Activated T-helper 1 cell treated with anti-CD3 and anti-CD28 coated beads, Interleukin-12 subunit alpha, Interleukin-12 subunit beta, Interleukin-2, Interleukin-4 antibody, amounts not matched to agents 30 ng/mL and 10 ng/mL and 1 ng/mL, durations not matched to agents 14 hours and 24 hours and 36 hours (primary cell): Measurements from ENCODE around the gene MMGT1. TPM values are rescaled to one million over a fixed set of nuclear protein-coding genes. Genes with fewer than 3 reads are reported as not detected.
"Not testable (repeated sequence)": the region's sequence is repeated elsewhere in the genome, so short reads cannot be mapped to it uniquely, and the experiment has no call there.

Source experiments
- DNase-seq: peaks from one replicate; pipeline ENCODE4 v3.0.0; 2021; ENCODE audit warnings: low spot score
- H3K27ac Mint-ChIP-seq: one replicate; pipeline ENCODE4 v1.8.0; 2021; ENCODE audit warnings: mild to moderate bottlenecking, mixed read lengths
- H3K27me3 Mint-ChIP-seq: one replicate; pipeline ENCODE4 v1.8.0; 2022; ENCODE audit warnings: mild to moderate bottlenecking, moderate library complexity, mixed read lengths; ENCODE audit not compliant: insufficient read depth
- H3K36me3 Mint-ChIP-seq: one replicate; pipeline ENCODE4 v1.8.0; 2021; ENCODE audit warnings: low read depth, mixed read lengths
- H3K4me1 Mint-ChIP-seq: one replicate; pipeline ENCODE4 v1.8.0; 2021; ENCODE audit warnings: low read depth, mixed read lengths
- H3K4me3 Mint-ChIP-seq: one replicate; pipeline ENCODE4 v1.8.0; 2021; ENCODE audit warnings: mild to moderate bottlenecking, moderate library complexity, mixed read lengths
- H3K9me3 Mint-ChIP-seq: one replicate; pipeline ENCODE4 v1.8.0; 2021; ENCODE audit warnings: mixed read lengths
- intact Hi-C: fragments of 100-400 bp; cut with micrococcal nuclease; formaldehyde crosslinking; loops from one replicate; pipeline ENCODE4 v1.15.1; 2024
- total RNA-seq: library from RNA; stranded (reverse); gene quantifications from 2 replicates; pipeline ENCODE4 v1.2.3, GENCODE V29; 2022

MMGT1 gene
- total RNA-seq, 1 donor from 2014 or later = 25.2 TPM

- no peak overlapping the region for H3K4me3 Mint-ChIP-seq
- no peak for DNase-seq
- intact Hi-C loops = no loop called here
Measured at GRCh38 chrX:135981668-135982067, 7.9 kb upstream of the MMGT1 start.

GRCh38 chrX:135981010-135981409 is 7.2 kb upstream of the MMGT1 start:
- H3K4me1 Mint-ChIP-seq = peaks cover 41% of the 10 kb centered on the region
- H3K4me3 Mint-ChIP-seq = no peak overlapping the region
- no peaks in the 10 kb centered on the region for H3K27me3 Mint-ChIP-seq
- H3K9me3 Mint-ChIP-seq = no peaks in the 10 kb centered on the region
- no peak overlapping the region for H3K27ac Mint-ChIP-seq
- intact Hi-C loops = no loop called here
- no peak for DNase-seq
- no peaks in the 10 kb centered on the region for H3K36me3 Mint-ChIP-seq

More at GRCh38 chrX:135981668-135982067, 7.9 kb upstream of the MMGT1 start:
- H3K9me3 Mint-ChIP-seq = no peaks in the 10 kb centered on the region
- peaks cover 42% of the 10 kb centered on the region for H3K4me1 Mint-ChIP-seq
- H3K27ac Mint-ChIP-seq = no peak overlapping the region
- H3K36me3 Mint-ChIP-seq = no peaks in the 10 kb centered on the region
- no peaks in the 10 kb centered on the region for H3K27me3 Mint-ChIP-seq

DNA sequence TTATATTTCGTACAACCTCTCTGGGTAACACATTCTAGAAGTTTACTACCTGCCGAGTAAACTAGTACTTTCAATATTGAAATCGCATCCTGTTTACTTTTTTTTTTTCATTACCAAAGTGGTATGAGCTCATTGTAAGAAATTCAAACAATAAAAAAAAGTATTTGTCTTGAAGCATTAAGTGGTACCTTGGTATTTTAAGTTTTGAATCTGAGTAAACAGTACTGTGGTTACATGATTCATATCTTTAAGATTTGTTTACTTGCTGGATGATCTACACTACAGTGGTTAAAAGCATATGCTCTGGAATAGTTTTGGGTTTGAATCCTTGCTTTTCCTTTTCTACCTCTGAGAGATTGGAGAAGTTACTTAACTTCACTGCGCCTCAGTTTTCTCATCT is 3.8 kb upstream of the MMGT1 start:
- Mint-ChIP-seq H3K27ac (peak overlapping the region; percentile 34), H3K4me3 (no peak overlapping the region), H3K27me3 (peaks cover 2% of the 10 kb centered on the region), H3K36me3 (no peaks in the 10 kb centered on the region), H3K9me3 (no peaks in the 10 kb centered on the region), H3K4me1 (peaks cover 31% of the 10 kb centered on the region)
- no peak for DNase-seq
- intact Hi-C loops = no loop called here

DNA sequence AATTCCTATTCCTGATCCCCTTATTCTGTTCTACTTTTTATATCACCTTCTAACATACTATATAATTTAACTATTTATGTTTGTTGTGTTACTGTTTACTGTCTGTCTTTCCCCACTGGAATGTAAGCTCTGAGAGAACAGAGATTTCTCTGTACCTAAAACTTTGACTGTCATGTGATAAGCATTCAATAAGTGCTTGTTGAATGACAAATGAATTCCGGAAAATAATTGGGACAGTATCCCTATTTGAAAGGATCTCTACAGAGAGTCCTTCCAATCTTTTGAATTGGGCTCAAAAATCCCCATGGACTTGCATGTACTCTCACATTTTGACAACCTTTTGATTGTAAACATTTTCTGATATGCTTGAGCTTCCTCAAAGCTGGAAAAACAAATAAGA is 1.6 kb upstream of the MMGT1 start:
- H3K27ac Mint-ChIP-seq = no peak overlapping the region
- intact Hi-C loops = no loop called here
- no peaks in the 10 kb centered on the region for H3K9me3 Mint-ChIP-seq
- no peak for DNase-seq
- H3K4me1 Mint-ChIP-seq = peaks cover 40% of the 10 kb centered on the region
- H3K4me3 Mint-ChIP-seq = no peak overlapping the region
- no peaks in the 10 kb centered on the region for H3K36me3 Mint-ChIP-seq
- peaks cover 2% of the 10 kb centered on the region for H3K27me3 Mint-ChIP-seq

DNA sequence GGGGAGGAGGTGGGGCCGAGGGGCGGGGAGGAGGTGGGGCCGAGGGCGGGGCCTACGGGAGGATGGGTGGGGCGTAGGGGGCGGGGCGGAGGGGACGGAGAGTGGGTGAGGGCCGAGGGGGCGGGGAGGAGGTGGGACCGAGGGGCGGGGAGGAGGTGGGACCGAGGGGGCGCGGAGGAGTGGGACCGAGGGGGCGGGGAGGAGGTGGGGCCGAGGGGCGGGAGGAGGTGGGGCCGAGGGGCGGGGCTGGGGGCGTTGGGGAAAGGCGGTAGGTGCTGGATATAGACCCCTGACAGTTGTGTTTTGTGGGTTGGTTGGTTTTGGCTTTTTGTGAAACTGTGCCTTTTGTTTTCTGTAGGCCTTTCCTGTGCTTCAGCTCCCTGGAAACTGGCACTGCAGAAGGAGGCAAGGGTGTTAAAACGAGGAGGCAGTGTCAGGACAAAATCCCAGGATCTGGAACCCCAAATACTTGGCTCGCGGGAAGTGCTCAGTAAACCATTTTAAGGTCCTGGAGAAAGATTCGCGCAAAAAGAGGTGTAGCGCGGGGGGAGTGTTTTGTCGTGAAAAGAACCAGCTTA is 580 bp upstream of the MMGT1 start:
- peak overlapping the region; percentile 3 for H3K27ac Mint-ChIP-seq
- H3K4me3 Mint-ChIP-seq = peak overlapping the region; percentile 69
- intact Hi-C loops = loop anchor here (1.0 to 5.0 kb wide), 5 partner anchors 11 to 1802 kb away; partner anchors contain the start of genes SLC9A6 and SMIM10L2A
- DNase-seq = peak; percentile 19
- no peaks in the 10 kb centered on the region for H3K9me3 Mint-ChIP-seq
- no peaks in the 10 kb centered on the region for H3K36me3 Mint-ChIP-seq
- peaks cover 40% of the 10 kb centered on the region for H3K4me1 Mint-ChIP-seq
- H3K27me3 Mint-ChIP-seq = peaks cover 2% of the 10 kb centered on the region

- Mint-ChIP-seq H3K36me3 (no peaks in the 10 kb centered on the region), H3K9me3 (no peaks in the 10 kb centered on the region), H3K27ac (peak overlapping the region; percentile 91), H3K27me3 (peaks cover 2% of the 10 kb centered on the region), H3K4me1 (peaks cover 39% of the 10 kb centered on the region), H3K4me3 (peak overlapping the region; percentile 90)
- no peak for DNase-seq
- intact Hi-C loops = loop anchor here (1.0 to 5.0 kb wide), 5 partner anchors 278 to 1801 kb away; partner anchors contain the start of genes HTATSF1, MAP7D3 and SMIM10L2A
Measured at GRCh38 chrX:135973025-135973547, 702 bp downstream of the MMGT1 start.

GRCh38 chrX:135951291-135951690 is 22.5 kb downstream of the MMGT1 start:
- intact Hi-C loops = no loop called here
- no peaks in the 10 kb centered on the region for H3K4me1 Mint-ChIP-seq
- no peak overlapping the region for H3K4me3 Mint-ChIP-seq
- DNase-seq = no peak
- H3K36me3 Mint-ChIP-seq = no peaks in the 10 kb centered on the region
- H3K9me3 Mint-ChIP-seq = no peaks in the 10 kb centered on the region
- no peaks in the 10 kb centered on the region for H3K27me3 Mint-ChIP-seq
- H3K27ac Mint-ChIP-seq = no peak overlapping the region

GRCh38 chrX:135944486-135944885 is 29.3 kb downstream of the MMGT1 start:
- intact Hi-C loops = no loop called here
- H3K27ac Mint-ChIP-seq = no peak overlapping the region
- no peaks in the 10 kb centered on the region for H3K4me1 Mint-ChIP-seq
- H3K4me3 Mint-ChIP-seq = no peak overlapping the region
- no peak for DNase-seq
- H3K9me3 Mint-ChIP-seq = no peaks in the 10 kb centered on the region
- no peaks in the 10 kb centered on the region for H3K27me3 Mint-ChIP-seq
- peaks cover 2% of the 10 kb centered on the region for H3K36me3 Mint-ChIP-seq

DNA sequence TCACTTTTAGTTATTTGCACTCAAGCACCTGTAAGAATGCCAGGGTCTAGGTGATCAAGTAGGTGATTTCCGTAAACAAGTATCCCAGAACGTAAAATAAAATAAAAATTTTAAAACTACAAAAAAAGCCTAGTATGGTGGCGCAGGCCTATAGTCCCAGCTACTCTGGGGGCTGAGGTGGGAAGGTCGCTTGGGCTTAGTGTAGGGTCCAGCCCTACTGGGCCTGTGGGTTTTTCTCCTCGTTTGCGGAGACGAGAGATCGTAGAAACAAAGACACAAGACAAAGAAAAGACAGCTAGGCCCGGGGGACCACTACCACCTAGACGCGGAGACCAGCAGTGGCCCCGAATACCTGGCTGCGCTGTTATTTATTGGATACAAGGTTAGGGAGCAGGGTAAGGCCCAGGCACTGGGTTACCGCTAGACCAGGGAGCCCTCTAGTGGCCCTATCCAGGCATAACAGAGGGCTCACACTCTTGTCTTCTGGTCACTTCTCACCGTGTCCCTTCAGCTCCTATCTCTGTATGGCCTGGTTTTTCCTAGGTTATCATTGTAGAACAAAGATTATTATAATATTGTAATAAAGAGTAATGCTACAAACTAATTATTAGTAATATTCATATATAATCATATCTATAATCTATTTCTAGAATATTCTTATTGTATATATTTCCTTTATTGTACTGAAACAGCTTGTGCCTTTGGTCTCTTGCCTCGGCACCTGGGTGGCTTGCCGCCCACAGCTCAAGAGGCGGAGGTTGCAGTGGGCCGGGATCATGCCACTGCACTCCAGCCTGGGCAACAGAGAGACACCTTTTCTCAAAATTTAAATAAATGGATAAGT is 41.9 kb downstream of the MMGT1 start:
- Mint-ChIP-seq H3K4me1 (no peaks in the 10 kb centered on the region), H3K9me3 (no peaks in the 10 kb centered on the region), H3K27me3 (peaks cover 1% of the 10 kb centered on the region), H3K4me3 (no peak overlapping the region), H3K27ac (no peak overlapping the region), H3K36me3 (no peaks in the 10 kb centered on the region)
- intact Hi-C loops = no loop called here
- peak; percentile 4 for DNase-seq

DNA sequence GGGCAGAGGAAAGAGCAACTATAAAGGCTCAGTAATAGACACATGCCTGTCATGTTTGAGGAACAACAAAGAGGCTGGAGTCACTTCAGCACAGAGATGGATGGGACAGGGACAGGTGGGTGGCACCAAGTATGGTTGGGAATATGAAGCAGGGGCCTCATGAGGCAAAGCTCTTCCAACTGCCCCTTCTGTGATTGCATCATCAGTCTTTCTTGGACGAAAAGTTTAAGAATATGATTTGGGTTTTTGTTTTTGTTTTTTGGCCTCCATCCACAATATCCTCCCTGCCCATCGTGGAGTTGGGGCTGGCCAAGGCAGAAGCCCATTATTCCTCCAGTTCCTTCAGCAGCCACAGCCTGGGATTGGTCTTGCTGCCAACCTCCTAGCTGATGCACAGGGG is 45.9 kb downstream of the MMGT1 start:
- Mint-ChIP-seq H3K4me1 (no peaks in the 10 kb centered on the region), H3K4me3 (no peak overlapping the region), H3K27ac (no peak overlapping the region), H3K9me3 (no peaks in the 10 kb centered on the region), H3K27me3 (peaks cover 1% of the 10 kb centered on the region), H3K36me3 (no peaks in the 10 kb centered on the region)
- no peak for DNase-seq
- intact Hi-C loops = no loop called here

DNA sequence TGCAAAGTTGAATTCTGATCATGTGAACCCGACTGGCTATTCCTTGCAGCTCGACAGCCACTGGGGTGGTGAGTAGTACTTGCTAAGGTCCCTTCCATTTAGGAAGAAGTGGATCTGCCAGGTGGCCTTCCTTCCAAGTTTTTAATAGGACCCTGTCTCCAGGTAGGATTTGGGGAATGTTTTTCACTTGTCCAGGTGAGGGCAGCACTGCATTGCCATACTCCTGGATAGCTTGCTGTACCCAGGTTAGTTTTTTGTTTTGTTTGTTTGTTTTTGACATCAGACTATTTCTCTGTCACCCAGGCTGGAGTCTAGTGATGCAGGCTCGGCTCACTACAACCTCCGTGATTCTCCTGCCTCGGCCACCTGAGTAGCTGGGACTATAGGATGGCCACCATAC is 50.4 kb downstream of the MMGT1 start:
- Mint-ChIP-seq H3K4me3 (no peak overlapping the region), H3K9me3 (no peaks in the 10 kb centered on the region)
- intact Hi-C loops = no loop called here

DNA sequence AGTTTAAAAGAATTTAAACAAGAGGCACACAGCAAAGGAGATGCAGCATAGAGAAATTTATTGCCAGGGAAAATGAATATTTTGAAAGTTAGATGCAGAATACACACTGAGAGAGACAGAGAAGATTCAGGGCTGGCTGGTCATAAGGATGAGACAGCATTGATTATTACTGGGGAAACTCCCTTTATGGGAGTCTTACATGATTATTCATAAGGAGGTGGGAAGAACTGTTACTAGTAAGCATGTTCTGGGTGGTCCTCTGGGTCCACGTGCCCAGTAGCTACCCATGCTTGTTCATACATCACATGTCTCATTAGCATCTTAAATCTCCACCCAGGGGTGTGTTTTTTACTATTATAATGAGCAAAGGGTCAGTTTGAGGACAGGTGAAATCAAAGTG is 53.3 kb downstream of the MMGT1 start:
- H3K4me3 Mint-ChIP-seq, intact Hi-C loops: not testable (repeated sequence)

More for the DNA sequence above, 50.4 kb downstream of the MMGT1 start:
- Mint-ChIP-seq H3K36me3 (no peaks in the 10 kb centered on the region), H3K27ac (no peak overlapping the region), H3K4me1 (no peaks in the 10 kb centered on the region), H3K27me3 (peaks cover 1% of the 10 kb centered on the region)
- DNase-seq = no peak

DNA sequence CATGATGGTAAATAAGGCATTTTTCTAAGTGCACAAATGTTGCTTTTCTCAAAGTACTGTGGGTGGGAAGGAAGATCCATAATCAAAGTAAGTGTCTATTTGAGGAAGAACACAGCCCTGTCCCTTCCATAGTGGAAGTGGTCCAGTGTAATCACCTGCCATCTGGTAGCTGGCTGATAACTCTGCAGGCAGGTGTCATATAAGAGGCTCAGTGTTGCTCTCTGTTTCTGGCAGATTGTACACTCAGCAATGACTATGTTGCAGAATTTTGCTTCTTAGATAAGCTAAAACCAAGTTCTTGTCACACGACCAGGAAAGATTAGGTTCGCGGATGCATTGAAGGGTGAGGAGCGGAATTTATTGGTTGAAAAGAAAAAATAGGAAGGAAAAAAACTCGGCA is 59.4 kb downstream of the MMGT1 start:
- H3K9me3 Mint-ChIP-seq = no peaks in the 10 kb centered on the region
- H3K27ac Mint-ChIP-seq = no peak overlapping the region
- no peaks in the 10 kb centered on the region for H3K4me1 Mint-ChIP-seq
- no peak for DNase-seq
- no peaks in the 10 kb centered on the region for H3K27me3 Mint-ChIP-seq
- no peaks in the 10 kb centered on the region for H3K36me3 Mint-ChIP-seq
- intact Hi-C loops = no loop called here
- H3K4me3 Mint-ChIP-seq = no peak overlapping the region

More for the DNA sequence above, 53.3 kb downstream of the MMGT1 start:
- not testable (repeated sequence) for H3K36me3 Mint-ChIP-seq, H3K9me3 Mint-ChIP-seq, H3K27ac Mint-ChIP-seq, H3K27me3 Mint-ChIP-seq, H3K4me1 Mint-ChIP-seq, DNase-seq
